ENCODE measurements around the gene TMEM174.
"Not testable (repeated sequence)": the region's sequence is repeated elsewhere in the genome, so short reads cannot be mapped to it uniquely, and the experiment has no call there.

The TMEM174 gene

DNA sequence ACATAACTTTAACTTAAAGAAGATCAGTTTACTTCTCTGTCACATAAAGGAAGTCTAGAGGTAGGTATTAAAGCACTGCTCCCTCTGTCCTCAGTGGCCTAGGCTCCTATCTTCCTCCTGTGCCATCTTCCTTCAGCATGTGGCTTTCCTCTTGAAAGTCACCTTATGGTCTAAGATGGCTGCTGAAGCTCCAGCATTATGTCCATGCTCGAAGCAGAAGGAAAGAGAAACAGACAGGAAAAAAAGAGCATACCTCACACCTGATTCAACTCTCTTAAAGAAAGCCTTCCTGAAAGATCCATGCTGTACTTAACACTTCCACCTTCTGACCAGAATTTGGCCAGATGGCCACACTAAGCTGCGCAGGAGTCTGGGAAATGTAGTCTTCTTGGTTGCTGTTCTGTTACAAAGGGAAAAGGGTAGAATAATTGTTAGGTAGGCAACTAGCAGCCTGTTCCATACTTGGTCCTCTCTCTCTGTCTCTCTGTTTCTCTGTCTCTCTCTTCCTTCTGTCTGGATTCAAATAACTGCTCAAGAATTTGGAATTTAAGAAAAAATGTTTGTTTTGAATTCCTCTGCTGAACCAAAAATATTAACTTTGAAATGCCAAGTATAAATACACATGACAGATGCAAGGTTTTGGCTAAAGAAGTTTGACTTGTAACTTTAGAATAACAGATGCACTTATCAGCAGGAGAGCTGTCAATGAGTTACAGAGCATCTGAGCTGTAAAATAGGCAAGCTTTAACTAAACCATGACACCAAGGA is 16.0 kb downstream of the TMEM174 start:
- DNase-seq (ENCODE audit: extremely low read depth in 1 of 2, low read depth in 1 of 2): no peak

GRCh38 chr5:73189871-73190376 is 16.9 kb downstream of the TMEM174 start:
- no peak for DNase-seq (ENCODE audit: extremely low read depth in 1 of 2, low read depth in 1 of 2)

GRCh38 chr5:73192370-73192769 is 19.4 kb downstream of the TMEM174 start:
- no peak for DNase-seq (ENCODE audit: extremely low read depth in 1 of 2, low read depth in 1 of 2)

DNA sequence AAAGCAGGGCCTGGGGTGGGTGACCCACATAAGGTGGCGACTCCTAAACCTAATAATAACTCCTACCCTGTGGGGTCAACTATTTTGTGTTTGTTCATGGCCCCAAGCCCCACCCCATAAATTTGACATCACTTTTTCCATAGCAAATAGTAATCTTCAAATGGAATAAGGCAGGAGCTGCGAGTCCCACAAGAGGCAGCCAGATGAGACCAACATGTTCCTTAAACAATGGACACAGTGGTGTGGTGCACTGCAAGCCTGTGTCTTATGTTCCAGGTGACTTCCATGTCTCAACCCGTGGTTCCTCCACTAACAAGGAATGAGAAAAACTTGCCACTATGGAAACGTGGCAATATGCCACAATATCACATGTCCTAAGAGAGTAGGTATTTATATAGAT is 20.6 kb downstream of the TMEM174 start:
- no peak for DNase-seq (ENCODE audit: extremely low read depth in 1 of 2, low read depth in 1 of 2)

- DNase-seq (ENCODE audit: extremely low read depth in 1 of 2, low read depth in 1 of 2): no peak
These were observed 23.2 kb downstream of the TMEM174 start for GRCh38 chr5:73196201-73196600.

GRCh38 chr5:73197637-73198257 is 24.8 kb downstream of the TMEM174 start:
- DNase-seq (ENCODE audit: extremely low read depth in 1 of 2, low read depth in 1 of 2): no peak

DNA sequence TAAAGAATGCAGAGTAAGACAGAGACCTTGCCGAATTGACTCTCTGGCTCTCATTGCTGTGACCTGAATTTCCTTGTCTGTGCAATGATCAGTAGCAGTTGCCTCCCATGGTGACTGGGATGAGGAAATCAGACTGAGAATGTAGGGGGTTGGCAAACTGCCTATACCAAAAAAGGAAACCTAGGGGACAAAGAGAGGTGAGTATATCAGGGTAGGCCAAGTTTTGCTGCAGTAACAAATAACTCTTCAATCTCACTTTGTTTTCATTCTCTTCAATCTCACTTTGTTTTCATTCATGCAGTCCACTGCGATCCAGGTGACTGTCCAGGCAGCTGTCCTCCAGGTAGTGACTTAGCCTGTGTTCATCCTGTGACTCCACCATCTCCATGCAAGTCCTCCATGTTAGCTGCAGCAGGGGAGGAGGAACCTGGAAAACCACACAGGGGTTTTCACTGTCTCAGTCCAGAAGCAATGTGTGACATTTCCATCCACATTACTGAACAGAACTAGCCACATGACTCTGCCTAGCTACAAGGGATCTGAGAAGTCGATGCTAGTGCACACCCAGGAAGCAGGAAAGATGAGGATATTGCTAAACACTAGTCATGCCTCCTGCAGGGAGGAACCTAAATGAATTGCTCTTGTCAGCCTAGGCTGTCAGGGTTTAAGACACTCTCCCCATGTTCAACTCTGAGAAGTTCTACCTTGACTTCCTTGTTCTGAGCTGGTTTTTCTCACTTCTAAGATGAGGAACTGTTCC is 26.0 kb downstream of the TMEM174 start:
- no peak for DNase-seq (ENCODE audit: extremely low read depth in 1 of 2, low read depth in 1 of 2)

DNA sequence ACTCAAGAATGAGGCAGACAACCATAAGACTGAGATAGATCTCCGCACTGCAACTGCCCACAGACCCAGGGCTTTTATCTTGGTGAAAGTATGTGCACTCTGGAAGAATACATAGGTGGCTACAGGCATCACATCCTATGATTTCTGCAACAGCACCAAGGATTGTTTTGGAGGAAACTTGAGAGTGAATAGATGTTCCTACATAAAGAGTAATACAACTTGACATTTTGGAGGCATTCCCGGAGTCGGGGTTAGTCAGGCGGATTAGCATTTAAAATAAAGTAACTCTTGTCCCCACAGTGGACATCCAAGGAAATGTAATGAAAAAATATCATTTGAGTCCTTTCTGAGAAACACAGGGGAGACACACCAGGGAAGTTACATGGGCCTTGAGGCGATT is 26.7 kb downstream of the TMEM174 start:
- DNase-seq (ENCODE audit: extremely low read depth in 1 of 2, low read depth in 1 of 2): no peak

DNA sequence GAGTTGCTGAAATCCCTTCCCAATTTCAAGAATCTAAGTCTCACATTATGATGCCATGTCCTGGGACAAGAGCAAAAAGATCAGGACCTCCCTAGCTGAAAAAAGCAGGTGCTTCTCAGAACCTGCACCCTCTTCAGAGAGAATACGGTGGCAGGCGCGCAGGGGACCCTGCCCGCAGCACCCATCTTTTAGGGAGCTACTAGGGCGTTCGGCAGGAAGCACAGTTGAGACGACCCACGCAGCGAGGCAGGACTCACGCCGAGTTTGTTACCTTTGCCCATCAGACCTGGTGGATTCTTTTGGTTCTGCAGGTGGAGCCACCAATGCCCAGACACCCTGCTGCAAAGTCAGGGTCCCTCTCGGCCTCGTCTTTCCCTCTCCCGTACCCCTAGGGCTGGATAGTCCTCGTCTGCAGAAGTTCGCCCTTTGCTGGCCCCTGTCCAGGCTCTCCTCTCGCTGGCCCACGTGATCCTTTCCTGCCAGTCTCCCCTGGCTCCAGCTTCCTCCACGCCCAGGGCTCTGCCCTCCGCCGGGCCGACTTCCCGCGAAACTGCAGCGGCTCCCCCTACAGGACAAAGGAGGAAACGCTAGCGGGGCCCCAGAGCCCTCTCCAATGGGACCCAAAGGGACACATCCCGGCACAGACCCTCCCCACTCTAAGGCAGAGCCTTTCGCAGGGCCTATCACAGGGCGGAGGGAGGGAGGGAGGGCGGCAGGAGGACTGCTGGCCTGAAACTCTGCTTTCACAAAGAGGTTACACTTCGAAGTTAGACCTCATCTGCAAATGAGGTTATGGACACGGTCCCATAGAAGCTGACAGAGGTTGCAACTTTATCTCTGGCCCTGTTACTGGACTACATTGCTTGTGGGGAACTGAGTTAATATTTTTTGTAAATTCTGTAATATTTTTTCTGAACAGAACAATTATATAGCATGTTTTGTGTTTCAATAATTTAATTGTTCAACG is 28.8 kb downstream of the TMEM174 start:
- DNase-seq (ENCODE audit: extremely low read depth in 1 of 2, low read depth in 1 of 2): peak in 1 of 2 donors; percentile 44

DNA sequence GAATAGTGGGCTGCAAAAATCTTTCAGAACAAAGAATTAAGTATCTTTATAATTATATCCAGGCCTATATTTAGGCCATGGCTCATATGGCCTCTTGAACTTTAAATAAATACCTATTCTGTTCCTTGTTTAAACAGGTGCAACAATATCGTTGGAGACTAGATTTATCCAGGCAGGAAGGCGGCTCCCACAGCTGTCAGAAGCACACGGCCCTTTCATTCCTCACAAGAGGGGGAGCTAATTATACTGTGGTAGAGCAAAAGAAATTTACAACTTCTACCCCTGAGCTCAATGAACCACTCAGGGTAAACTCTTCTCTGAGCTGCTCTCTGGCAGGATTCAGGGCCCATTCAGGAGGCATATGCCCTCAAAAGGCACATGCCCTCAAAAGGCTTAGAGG is 31.3 kb downstream of the TMEM174 start:
- no peak for DNase-seq (ENCODE audit: extremely low read depth in 1 of 2, low read depth in 1 of 2)

GRCh38 chr5:73204733-73205132 is 31.7 kb downstream of the TMEM174 start:
- DNase-seq (ENCODE audit: extremely low read depth in 1 of 2, low read depth in 1 of 2): no peak

DNA sequence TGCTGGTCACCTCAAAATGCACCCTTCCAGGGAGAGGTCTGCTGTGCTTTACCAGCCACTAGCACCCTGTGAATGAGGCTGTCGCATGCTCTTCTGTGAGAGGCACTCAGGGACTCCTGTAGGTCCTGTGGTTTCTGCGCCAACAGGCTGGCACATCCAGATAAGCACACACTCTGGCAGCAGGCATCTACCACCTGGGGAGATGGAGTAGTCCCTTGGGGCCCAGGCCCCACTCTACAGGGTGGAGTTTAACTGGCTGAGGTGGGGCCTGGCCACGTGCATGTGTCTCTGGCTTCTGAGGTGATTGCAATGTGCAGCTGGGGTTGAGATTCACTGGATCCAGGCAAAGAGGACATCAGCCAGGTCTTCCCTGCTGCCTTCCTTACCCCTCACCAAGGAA is 32.3 kb downstream of the TMEM174 start:
- DNase-seq (ENCODE audit: extremely low read depth in 1 of 2, low read depth in 1 of 2): no peak

- not testable (repeated sequence) for DNase-seq (ENCODE audit: extremely low read depth in 1 of 2, low read depth in 1 of 2)
These were observed 34.2 kb downstream of the TMEM174 start for GRCh38 chr5:73207239-73207638.

- DNase-seq (ENCODE audit: extremely low read depth in 1 of 2, low read depth in 1 of 2): not testable (repeated sequence)
These were observed 36.1 kb downstream of the TMEM174 start for GRCh38 chr5:73209075-73209474.

- not testable (repeated sequence) for DNase-seq (ENCODE audit: extremely low read depth in 1 of 2, low read depth in 1 of 2)
These were observed 39.7 kb downstream of the TMEM174 start for GRCh38 chr5:73212693-73213092.

DNA sequence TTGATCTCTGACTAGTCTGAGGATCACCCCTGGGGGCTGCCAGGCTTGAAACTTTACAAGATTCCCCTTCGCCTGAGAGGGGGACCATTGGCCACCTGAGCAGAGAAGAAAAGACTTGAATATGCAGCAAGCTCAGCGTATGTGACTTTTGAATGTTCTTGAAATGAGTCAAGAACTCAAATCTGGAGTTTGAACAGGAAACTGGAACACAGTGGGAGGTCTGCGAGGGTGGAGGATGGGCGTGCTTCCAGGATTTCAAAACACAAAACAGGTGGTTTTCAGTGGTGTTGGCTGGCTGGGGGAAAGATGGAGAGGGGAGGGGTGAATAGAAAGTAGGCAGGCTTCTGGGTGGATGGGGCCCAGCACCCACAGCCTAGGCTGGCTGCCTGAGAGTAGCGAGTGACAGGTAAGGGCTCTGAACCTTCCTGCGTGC is 40.6 kb downstream of the TMEM174 start:
- peak in 1 of 2 donors; percentile 5 for DNase-seq (ENCODE audit: extremely low read depth in 1 of 2, low read depth in 1 of 2)

DNA sequence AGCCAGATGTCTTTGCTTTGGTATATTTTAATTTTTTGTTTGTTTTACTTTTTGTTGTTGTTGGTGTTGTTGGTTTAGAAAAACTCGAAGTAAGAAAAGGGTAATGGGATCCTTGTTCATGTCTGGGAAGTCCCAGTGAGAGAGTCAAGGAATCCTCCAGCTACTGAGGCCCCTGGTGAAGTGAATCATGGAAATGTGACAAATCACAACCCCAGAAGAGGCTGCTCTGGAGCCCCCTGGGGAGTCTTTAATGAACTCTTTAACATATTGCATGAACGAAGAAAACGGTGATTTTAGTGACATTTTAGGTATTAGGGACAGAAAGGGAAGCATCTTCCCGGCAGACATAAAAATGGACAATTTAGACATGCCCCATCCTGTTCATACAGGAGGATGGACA is 41.3 kb downstream of the TMEM174 start:
- DNase-seq (ENCODE audit: extremely low read depth in 1 of 2, low read depth in 1 of 2): no peak

- no peak for DNase-seq (ENCODE audit: extremely low read depth in 1 of 2, low read depth in 1 of 2)
These were observed 42.0 kb downstream of the TMEM174 start for GRCh38 chr5:73214996-73215395.

DNA sequence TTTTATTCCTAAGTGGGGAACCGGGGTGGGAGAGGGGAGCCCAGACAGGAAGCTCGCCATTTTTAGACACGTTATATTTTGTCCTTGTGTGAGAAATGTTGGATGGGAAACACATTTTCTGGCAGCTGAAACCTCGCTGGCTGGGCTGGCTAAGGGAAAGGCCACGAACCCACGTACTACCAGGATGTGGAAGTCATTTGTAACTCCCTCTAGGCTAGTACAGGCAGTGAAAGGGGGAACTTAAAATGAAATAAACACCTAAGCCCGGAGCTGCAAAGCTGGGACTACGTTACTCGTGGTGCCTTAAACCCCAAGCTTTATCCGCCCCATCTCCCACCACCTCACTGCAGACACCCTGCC is 42.5 kb downstream of the TMEM174 start:
- no peak for DNase-seq (ENCODE audit: extremely low read depth in 1 of 2, low read depth in 1 of 2)

DNA sequence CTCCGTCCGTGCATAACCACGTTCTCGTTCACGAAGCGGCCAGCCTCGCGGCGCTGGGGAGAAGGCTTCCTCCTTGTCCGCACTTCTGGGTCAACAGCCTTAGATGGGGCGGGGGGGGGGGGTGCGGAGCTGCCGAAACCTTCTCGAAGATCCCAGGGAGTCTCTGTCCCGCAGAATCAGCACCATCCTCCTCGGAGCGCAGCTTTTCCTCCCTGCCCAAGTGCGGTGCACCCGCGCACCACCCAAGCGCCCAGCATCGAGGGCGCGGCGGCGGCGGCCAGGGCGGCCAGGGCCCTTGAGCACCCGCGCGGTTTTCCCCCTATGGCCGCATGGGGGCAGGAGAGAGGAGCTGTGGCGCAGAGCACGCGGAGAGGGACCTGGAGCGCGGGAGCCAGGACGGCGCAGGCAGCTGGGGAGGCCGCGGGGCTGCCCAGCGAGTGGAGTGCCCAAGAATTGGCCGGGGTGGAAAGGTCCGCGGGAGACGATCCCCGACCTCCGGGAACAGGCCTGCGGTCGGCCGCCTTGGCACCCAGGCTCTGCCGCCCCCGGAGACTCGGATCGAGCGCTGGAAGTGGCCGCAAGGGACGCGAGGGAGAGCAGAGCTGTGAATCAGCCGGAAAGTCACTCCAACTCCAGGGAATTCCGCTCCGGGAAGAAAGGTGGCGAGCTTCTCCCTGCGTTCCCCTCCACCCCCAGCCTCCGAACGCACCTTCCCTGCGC is 43.1 kb downstream of the TMEM174 start:
- DNase-seq (ENCODE audit: extremely low read depth in 1 of 2, low read depth in 1 of 2): peak in 1 of 2 donors; percentile 28

All from stimulated activated CD8-positive, alpha-beta memory T cell treated with anti-CD3 and anti-CD28 coated beads, Interleukin-7, amount 100 ng/mL, for 48 hours (primary cell).